ENCODE results near the gene DNAH2. TPM values are rescaled to one million over a fixed set of nuclear protein-coding genes. Genes with fewer than 3 reads are reported as not detected.

The DNAH2 gene
- polyA plus RNA-seq, 2 donors: 0.06 to 0.10 TPM

DNA sequence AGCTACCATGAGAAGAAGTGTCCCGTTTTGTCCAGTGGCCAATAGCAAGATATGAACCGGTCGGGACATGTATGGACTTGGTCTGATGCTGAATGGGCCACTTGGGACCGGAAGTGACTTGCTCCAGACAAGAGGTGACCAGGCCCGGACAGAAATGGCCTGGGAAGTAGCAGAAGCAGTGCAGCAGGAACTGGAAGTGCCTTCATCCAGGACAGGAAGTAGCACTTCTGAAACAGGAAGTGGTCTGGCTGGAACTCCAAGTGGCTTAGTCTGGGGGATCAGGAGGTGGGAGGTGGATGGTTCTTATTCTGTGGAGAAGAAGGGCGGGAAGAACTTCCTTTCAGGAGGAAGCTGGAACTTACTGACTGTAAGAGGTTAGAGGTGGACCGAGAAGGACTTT lies 7.2 kb upstream of the DNAH2 start:
- WGBS, 2 donors: 77 to 86% methylated on average over 7 of the region's 7 CpGs

DNA sequence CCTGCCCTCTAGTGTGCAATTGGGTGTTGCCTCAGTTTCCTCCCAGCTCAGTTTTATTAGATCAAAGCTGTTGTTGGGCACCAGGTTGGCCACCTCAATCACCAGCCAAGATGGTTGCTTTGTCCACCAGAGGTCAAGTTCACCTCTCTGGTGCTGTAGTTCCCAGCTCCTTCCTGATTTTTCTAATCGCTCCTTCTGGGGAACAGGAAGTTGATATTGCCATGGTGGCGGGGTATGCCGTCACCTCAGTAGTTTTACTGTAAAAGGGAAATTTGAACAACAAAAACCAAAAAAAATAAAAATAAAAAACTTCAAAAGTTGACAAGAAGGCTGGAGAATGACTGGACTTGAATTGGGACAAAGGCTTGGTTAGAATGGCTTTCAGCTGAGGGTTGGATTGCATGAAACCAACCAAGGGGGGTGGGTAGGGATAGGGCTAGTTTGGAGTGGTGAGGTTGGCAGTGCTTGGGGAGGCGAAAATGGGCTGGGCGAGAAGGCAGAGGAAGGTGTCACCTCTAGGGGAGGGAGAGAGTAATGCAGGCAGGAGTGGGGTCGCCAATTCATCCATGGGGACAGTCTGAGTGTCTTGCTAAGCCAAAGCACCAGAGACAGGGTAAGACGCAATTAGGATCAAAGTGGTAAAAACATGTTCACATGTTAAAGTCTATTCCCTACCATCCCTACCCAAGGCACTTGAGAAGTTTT lies 6.3 kb upstream of the DNAH2 start:
- no peaks in the 10 kb centered on the region for H3K9me3 ChIP-seq (ENCODE audit: control insufficient read depth in 2 of 2, insufficient read depth in 1 of 2, low read depth in 1 of 2, low read length in 1 of 2)
- whole genome bisulfite sequencing, 2 donors: 84 to 87% methylated on average over 7 of the region's 7 CpGs
- H3K27ac ChIP-seq (ENCODE audit: low read depth in 2 of 2, low read length in 1 of 2): no peak overlapping the region
- no peaks in the 10 kb centered on the region for H3K36me3 ChIP-seq (ENCODE audit: control insufficient read depth in 2 of 2, insufficient read depth in 2 of 2, low read length in 1 of 2)
- H3K4me1 ChIP-seq (ENCODE audit: control insufficient read depth in 2 of 2, insufficient read depth in 2 of 2, low read length in 1 of 2): peaks cover 0 to 3% of the 10 kb centered on the region in 2 donors
- H3K4me3 ChIP-seq (ENCODE audit: low read depth in 1 of 2, low read length in 2 of 2): no peak overlapping the region
- no peaks in the 10 kb centered on the region for H3K27me3 ChIP-seq (ENCODE audit: control insufficient read depth in 1 of 2, insufficient read depth in 2 of 2, low read length in 2 of 2)

More for the DNA sequence above, 7.2 kb upstream of the DNAH2 start:
- Histone ChIP-seq H3K36me3 (ENCODE audit: control insufficient read depth in 2 of 2, insufficient read depth in 2 of 2, low read length in 1 of 2) (no peaks in the 10 kb centered on the region), H3K9me3 (ENCODE audit: control insufficient read depth in 2 of 2, insufficient read depth in 1 of 2, low read depth in 1 of 2, low read length in 1 of 2) (no peaks in the 10 kb centered on the region), H3K4me3 (ENCODE audit: low read depth in 1 of 2, low read length in 2 of 2) (no peak overlapping the region), H3K27ac (ENCODE audit: low read depth in 2 of 2, low read length in 1 of 2) (no peak overlapping the region), H3K27me3 (ENCODE audit: control insufficient read depth in 1 of 2, insufficient read depth in 2 of 2, low read length in 2 of 2) (peaks cover 0 to 3% of the 10 kb centered on the region in 2 donors), H3K4me1 (ENCODE audit: control insufficient read depth in 2 of 2, insufficient read depth in 2 of 2, low read length in 1 of 2) (peaks cover 1 to 2% of the 10 kb centered on the region in 2 donors)

DNA sequence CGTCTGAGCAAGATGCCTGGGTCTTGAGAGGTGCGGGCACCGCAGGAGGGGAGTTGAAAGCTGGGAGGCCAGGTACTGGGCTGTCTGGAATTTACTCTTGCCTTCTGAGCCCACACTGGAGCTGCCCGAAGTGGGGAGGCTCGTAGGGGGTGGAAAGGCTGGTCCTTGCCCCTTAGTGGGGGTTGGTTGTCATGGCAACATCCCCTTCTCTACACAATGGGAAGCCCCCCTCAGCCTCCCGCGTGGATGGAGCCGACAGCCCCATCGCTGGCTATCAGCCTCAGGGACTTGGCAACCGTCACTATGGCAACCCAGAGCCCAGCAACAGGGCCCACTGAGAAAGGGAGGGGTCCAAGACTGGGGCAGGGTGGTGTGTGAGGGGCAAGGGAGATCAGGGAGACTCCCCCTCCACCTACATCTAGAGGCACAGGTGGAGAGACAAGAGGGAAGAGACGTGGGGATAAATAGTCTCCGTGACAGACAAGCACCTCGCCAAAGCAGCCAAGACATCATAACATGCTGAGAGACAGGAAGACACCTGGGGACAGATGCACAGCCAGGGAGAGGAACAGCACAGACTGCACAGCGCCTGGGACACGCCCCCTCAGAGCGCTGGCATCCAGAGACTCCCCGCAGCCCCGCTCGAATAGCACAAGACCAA lies 5.3 kb upstream of the DNAH2 start:
- Histone ChIP-seq H3K4me1 (ENCODE audit: control insufficient read depth in 2 of 2, insufficient read depth in 2 of 2, low read length in 1 of 2) (peaks cover 0 to 9% of the 10 kb centered on the region in 2 donors), H3K27me3 (ENCODE audit: control insufficient read depth in 1 of 2, insufficient read depth in 2 of 2, low read length in 2 of 2) (no peaks in the 10 kb centered on the region), H3K27ac (ENCODE audit: low read depth in 2 of 2, low read length in 1 of 2) (no peak overlapping the region), H3K4me3 (ENCODE audit: low read depth in 1 of 2, low read length in 2 of 2) (no peak overlapping the region), H3K36me3 (ENCODE audit: control insufficient read depth in 2 of 2, insufficient read depth in 2 of 2, low read length in 1 of 2) (no peaks in the 10 kb centered on the region), H3K9me3 (ENCODE audit: control insufficient read depth in 2 of 2, insufficient read depth in 1 of 2, low read depth in 1 of 2, low read length in 1 of 2) (no peaks in the 10 kb centered on the region)
- 20 to 22% methylated on average over 19 of the region's 19 CpGs for WGBS, 2 donors

DNA sequence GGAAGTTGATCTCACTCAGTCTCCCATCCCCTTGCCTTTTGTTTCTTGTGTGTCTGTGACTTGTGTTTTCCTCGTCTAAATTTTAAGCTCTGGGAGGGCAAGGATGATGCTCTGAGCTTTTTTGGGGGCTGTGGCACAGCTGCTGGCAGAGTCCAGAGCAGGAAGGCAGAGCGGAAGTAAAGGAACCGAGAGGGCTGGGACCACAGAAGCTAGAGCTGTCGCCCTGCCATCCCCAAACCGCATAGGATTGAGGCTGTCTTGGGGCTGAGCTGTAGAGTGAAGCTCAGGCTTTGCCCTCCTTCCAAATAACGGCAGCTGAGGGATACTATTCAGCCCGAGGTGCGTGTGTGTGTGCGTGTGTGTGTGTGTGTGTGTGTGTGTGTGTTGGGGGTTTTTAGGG lies 3.8 kb upstream of the DNAH2 start:
- Histone ChIP-seq H3K27me3 (ENCODE audit: control insufficient read depth in 1 of 2, insufficient read depth in 2 of 2, low read length in 2 of 2) (no peaks in the 10 kb centered on the region), H3K36me3 (ENCODE audit: control insufficient read depth in 2 of 2, insufficient read depth in 2 of 2, low read length in 1 of 2) (no peaks in the 10 kb centered on the region), H3K27ac (ENCODE audit: low read depth in 2 of 2, low read length in 1 of 2) (no peak overlapping the region), H3K4me3 (ENCODE audit: low read depth in 1 of 2, low read length in 2 of 2) (no peak overlapping the region), H3K4me1 (ENCODE audit: control insufficient read depth in 2 of 2, insufficient read depth in 2 of 2, low read length in 1 of 2) (peaks cover 0 to 14% of the 10 kb centered on the region in 2 donors), H3K9me3 (ENCODE audit: control insufficient read depth in 2 of 2, insufficient read depth in 1 of 2, low read depth in 1 of 2, low read length in 1 of 2) (no peaks in the 10 kb centered on the region)
- WGBS, 2 donors: 35 to 37% methylated on average over 9 of the region's 9 CpGs

DNA sequence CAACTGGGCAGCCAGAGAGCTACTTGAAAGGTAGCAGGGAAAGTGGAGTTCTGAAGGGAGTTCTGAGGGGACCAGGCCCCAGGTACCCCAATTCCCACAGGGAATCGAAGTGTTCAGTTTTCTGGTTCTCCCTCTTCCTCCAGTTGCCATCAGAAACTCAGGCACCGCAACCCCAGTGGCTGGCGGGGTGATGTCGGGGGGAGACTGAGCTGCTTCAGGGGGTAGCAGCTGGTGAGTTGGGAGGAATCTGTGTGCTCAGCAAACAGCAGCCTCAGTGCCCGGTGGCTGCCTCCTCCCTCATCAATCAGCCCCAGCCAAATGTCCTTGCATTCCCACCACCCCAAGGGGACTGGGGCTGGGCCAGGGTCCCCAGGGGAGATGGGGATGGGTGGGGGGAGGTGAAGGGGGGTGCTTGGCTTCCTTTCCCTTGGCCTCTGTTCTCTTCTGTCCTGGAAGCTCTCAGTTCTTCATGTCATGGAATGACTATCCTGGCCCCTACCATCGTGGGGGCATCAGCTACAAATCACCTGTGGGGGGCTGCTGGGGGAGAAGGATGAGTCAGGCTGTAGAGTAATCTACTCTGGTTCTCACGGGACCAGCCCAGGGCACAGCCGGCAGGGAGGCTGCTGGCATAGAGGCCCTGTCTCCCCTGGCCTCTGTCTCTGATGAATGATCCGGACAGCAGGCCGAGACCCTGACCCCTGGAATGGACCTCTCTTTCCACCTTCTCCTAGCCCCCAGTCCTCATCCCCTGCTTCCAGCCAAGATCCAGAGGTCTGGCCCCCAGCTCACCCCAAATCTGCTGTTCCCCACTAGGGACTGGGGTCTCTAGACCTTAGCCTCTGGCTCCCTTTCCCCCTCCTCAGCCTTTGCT lies 2.6 kb upstream of the DNAH2 start:
- WGBS, 2 donors: 60 to 71% methylated on average over 10 of the region's 10 CpGs
- Histone ChIP-seq H3K27me3 (ENCODE audit: control insufficient read depth in 1 of 2, insufficient read depth in 2 of 2, low read length in 2 of 2) (no peaks in the 10 kb centered on the region), H3K27ac (ENCODE audit: low read depth in 2 of 2, low read length in 1 of 2) (no peak overlapping the region), H3K4me1 (ENCODE audit: control insufficient read depth in 2 of 2, insufficient read depth in 2 of 2, low read length in 1 of 2) (peaks cover 0 to 14% of the 10 kb centered on the region in 2 donors), H3K9me3 (ENCODE audit: control insufficient read depth in 2 of 2, insufficient read depth in 1 of 2, low read depth in 1 of 2, low read length in 1 of 2) (no peaks in the 10 kb centered on the region), H3K4me3 (ENCODE audit: low read depth in 1 of 2, low read length in 2 of 2) (no peak overlapping the region), H3K36me3 (ENCODE audit: control insufficient read depth in 2 of 2, insufficient read depth in 2 of 2, low read length in 1 of 2) (no peaks in the 10 kb centered on the region)

DNA sequence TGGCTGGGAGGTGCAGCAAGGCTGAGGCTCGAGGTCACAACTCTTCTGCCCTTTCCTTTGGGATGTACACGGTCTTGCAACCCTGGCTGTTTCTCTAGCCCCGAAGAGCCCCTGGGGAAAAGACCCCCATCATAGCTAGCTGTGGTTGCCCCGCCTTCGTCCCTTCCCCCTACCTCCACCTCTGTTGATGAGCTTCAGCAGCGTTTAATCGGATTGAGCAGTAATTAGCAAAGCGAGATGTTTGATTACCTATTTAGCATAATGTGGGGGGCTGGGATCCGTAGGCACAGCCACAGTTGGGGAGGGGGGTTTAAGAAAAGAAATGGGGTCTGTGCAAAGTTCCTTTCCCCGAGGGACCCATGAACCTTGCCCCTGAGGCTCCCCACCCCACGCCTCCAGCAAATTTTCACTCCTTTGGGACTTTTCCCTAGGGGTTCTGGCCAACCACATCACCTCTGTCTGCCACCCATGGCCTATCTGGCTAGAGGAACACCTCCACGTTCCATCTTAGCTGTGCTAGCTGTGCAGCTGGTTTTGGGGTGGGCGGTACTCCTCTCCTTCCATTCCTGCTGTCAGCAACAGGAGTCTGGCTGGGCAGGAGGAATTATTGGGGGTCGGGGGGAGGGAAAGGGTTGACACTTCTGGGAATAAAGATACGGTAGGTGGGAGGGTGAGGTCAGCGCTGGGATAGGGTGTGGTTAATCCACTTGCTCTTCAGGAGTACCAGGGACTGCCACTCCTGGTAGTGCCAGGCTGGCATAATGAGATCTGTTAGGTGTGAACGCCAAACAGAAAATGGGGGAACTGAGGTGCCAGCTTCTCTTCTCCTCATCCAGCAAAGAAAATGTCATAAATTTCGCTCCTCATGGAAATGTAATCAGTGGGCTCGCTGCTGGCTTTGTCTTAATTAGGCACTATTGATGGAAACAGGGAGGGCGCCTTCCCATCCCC lies 1.3 kb upstream of the DNAH2 start:
- H3K36me3 ChIP-seq (ENCODE audit: control insufficient read depth in 2 of 2, insufficient read depth in 2 of 2, low read length in 1 of 2): no peaks in the 10 kb centered on the region
- peaks cover 0 to 12% of the 10 kb centered on the region in 2 donors for H3K4me1 ChIP-seq (ENCODE audit: control insufficient read depth in 2 of 2, insufficient read depth in 2 of 2, low read length in 1 of 2)
- peak overlapping the region in 1 of 2 donors; percentile 26 for H3K27ac ChIP-seq (ENCODE audit: low read depth in 2 of 2, low read length in 1 of 2)
- peak overlapping the region; percentile 54 to 62 for H3K4me3 ChIP-seq (ENCODE audit: low read depth in 1 of 2, low read length in 2 of 2)
- no peaks in the 10 kb centered on the region for H3K9me3 ChIP-seq (ENCODE audit: control insufficient read depth in 2 of 2, insufficient read depth in 1 of 2, low read depth in 1 of 2, low read length in 1 of 2)
- no peaks in the 10 kb centered on the region for H3K27me3 ChIP-seq (ENCODE audit: control insufficient read depth in 1 of 2, insufficient read depth in 2 of 2, low read length in 2 of 2)
- 36 to 37% methylated on average over 20 of the region's 20 CpGs for WGBS, 2 donors

DNA sequence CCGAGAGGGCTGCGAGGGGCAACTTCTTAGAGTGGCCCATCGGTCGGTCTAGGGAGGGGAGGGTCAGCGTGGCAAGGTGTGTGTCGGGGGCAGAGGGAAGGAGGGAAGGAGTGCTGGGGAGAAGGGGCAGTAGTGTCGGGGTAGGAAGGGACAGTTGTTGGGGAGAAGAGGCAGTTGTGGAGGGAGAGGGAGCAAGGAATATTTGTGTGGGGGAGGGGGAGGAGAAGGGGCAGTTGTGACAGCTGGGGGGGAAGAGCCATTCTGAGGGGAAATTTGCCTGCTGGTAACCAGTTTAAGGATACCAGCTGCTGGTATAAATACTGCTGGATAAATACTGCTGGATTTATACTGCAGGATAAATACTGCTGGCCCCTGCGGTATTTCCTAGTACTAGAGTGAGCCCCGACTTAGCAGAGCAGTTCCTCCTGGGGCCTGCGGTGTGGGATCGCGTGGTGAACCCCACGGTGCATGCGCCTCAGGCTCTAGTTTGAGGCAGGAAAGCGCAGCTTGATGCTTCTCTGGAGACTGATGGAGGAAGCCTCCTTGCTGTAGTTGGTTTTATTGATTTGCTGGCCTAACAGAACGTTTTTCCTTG lies 309 bp downstream of the DNAH2 start:
- no peak overlapping the region for H3K27ac ChIP-seq (ENCODE audit: low read depth in 2 of 2, low read length in 1 of 2)
- H3K4me1 ChIP-seq (ENCODE audit: control insufficient read depth in 2 of 2, insufficient read depth in 2 of 2, low read length in 1 of 2): peaks cover 0 to 12% of the 10 kb centered on the region in 2 donors
- peak overlapping the region; percentile 54 to 62 for H3K4me3 ChIP-seq (ENCODE audit: low read depth in 1 of 2, low read length in 2 of 2)
- no peaks in the 10 kb centered on the region for H3K9me3 ChIP-seq (ENCODE audit: control insufficient read depth in 2 of 2, insufficient read depth in 1 of 2, low read depth in 1 of 2, low read length in 1 of 2)
- WGBS, 2 donors: 5 to 7% methylated on average over 16 of the region's 16 CpGs
- H3K36me3 ChIP-seq (ENCODE audit: control insufficient read depth in 2 of 2, insufficient read depth in 2 of 2, low read length in 1 of 2): no peaks in the 10 kb centered on the region
- no peaks in the 10 kb centered on the region for H3K27me3 ChIP-seq (ENCODE audit: control insufficient read depth in 1 of 2, insufficient read depth in 2 of 2, low read length in 2 of 2)

DNA sequence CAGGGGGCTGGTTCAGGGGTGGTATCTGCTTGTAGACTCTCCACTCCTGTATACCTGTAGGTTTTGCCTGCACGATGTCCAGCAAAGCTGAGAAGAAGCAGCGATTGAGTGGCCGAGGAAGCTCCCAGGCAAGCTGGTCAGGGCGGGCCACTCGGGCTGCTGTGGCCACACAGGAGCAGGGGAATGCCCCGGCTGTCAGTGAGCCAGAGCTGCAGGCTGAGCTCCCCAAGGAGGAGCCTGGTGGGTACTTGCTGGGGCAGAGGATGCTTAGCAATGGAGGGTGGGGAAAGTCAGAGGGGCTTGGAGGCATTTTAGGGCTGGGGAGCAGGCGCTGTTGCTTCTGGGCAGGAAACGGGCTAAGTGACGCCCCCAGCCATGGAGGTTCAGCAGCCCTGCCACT lies 2.1 kb downstream of the DNAH2 start:
- peaks cover 0 to 12% of the 10 kb centered on the region in 2 donors for H3K4me1 ChIP-seq (ENCODE audit: control insufficient read depth in 2 of 2, insufficient read depth in 2 of 2, low read length in 1 of 2)
- H3K36me3 ChIP-seq (ENCODE audit: control insufficient read depth in 2 of 2, insufficient read depth in 2 of 2, low read length in 1 of 2): no peaks in the 10 kb centered on the region
- no peaks in the 10 kb centered on the region for H3K9me3 ChIP-seq (ENCODE audit: control insufficient read depth in 2 of 2, insufficient read depth in 1 of 2, low read depth in 1 of 2, low read length in 1 of 2)
- WGBS, 2 donors: 72 to 79% methylated on average over 9 of the region's 9 CpGs
- no peak overlapping the region for H3K27ac ChIP-seq (ENCODE audit: low read depth in 2 of 2, low read length in 1 of 2)
- H3K4me3 ChIP-seq (ENCODE audit: low read depth in 1 of 2, low read length in 2 of 2): no peak overlapping the region
- no peaks in the 10 kb centered on the region for H3K27me3 ChIP-seq (ENCODE audit: control insufficient read depth in 1 of 2, insufficient read depth in 2 of 2, low read length in 2 of 2)

Measured in esophagus (tissue), 2 donors.